ENCODE data around the gene L1CAM. TPM values are rescaled to one million over a fixed set of nuclear protein-coding genes. Genes with fewer than 3 reads are reported as not detected.

L1CAM gene
- total and polyA plus RNA-seq, 4 experiments from 2014 or later: 0.26 to 1.8 (median 0.80) TPM

DNA sequence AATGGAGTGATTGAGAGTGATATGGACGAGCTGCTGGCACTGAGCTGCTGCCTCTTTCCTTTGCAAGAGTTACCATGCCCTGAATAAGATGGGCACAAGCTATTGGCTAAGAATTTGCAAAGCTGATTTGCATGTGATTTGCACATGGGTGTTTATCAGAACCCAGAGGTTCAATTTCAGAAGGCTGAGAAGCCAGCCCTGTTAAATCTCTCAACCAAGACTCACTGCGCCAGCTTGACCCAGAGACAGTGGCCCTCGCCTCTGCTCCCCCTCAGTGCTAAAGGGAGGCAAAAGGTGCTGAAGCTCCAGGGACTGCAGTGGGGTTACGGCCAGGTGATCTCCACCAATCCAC is 39.4 kb upstream of the L1CAM start:
- DNase-seq: peak in 4 of 5 donors; percentile 33 to 50 (median 42)
- Mint-ChIP-seq H3K36me3 (peaks cover 0 to 29% of the 10 kb centered on the region in 2 donors), H3K27me3 (no peaks in the 10 kb centered on the region), H3K4me3 (peak overlapping the region; percentile 86 to 96 (median 95)), H3K27ac (peak overlapping the region; percentile 89 to 99 (median 95)), H3K9me3 (no peaks in the 10 kb centered on the region), H3K4me1 (peaks cover 9 to 73% (median 47%) of the 10 kb centered on the region in 4 donors)
- Histone ChIP-seq H3K4me1 (ENCODE audit: insufficient read depth, low read length) (peaks cover 43% of the 10 kb centered on the region), H3K27ac (ENCODE audit: low read depth, low read length) (peak overlapping the region; percentile 98), H3K36me3 (ENCODE audit: insufficient read depth, low read length) (peaks cover 5% of the 10 kb centered on the region), H3K4me3 (ENCODE audit: low read length in 2 of 2) (peak overlapping the region; percentile 72 to 91), H3K9me3 (ENCODE audit: control insufficient read depth in 1 of 2, low read length in 2 of 2) (no peaks in the 10 kb centered on the region), H3K27me3 (ENCODE audit: insufficient read depth, low read length) (no peaks in the 10 kb centered on the region)
- ChIA-PET CTCF (ENCODE audit: partially characterized antibody) (interaction anchor here (1.0 to 14.9 kb wide), 11 partner anchors 9 to 163 kb away, joined by 3 to 290 read pairs (median 5); partner anchors contain the start of genes IDH3G, NAA10, RENBP and SSR4), POLR2A (ENCODE audit: partially characterized antibody) (interaction anchor here (0.5 to 20.6 kb wide), 20 partner anchors 16 to 984 kb away, joined by 3 to 447 read pairs (median 4); partner anchors contain the start of genes ATP6AP1, AVPR2, HCFC1 and IDH3G)
- intact Hi-C loops (cut with micrococcal nuclease): loop anchor here (1.0 kb wide), 1 partner anchor 9 kb away; no protein-coding TSS in a partner anchor

DNA sequence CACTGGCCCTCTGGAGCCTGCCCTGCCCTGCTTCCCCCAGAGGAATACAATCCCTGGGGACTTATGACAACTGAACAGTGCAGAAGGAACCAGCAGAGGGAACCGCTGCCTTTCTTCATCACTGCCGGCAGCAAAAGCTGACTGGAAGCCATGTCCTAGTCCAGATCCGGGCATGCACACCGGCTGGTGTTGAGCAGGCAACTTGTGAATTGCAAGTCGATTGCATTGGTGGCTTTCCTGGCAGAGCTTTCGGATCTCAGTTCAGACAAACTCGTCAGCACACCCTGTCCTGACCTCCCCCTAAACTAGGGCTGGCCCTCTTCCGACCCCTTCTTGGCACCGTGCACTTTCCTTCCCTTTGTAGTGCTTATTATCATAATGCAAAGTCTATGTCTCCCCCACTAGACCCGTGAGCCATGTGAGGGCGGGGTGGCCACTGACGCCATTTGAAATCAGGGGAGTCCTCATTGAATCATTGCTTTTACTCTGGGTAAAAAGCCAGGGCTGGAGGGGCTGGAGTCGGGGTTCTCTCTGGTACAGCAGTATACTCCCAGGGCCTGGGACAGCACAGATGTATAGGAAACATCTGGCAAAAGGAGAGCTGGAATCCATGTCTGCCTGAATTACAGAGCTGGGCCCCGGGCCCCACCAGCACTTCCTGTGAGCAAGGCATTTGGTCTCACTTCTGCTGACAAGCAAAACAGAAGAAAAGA is 38.3 kb upstream of the L1CAM start:
- Mint-ChIP-seq H3K9me3 (no peaks in the 10 kb centered on the region), H3K4me1 (peaks cover 10 to 78% (median 47%) of the 10 kb centered on the region in 4 donors), H3K4me3 (peak overlapping the region; percentile 86 to 96 (median 95)), H3K27me3 (no peaks in the 10 kb centered on the region), H3K36me3 (peaks cover 6 to 34% of the 10 kb centered on the region in 2 donors), H3K27ac (peak overlapping the region; percentile 89 to 99 (median 95))
- DNase-seq: peak in 4 of 5 donors; percentile 54 to 72 (median 58)
- ChIA-PET CTCF (ENCODE audit: partially characterized antibody) (interaction anchor here (0.7 to 14.9 kb wide), 11 partner anchors 10 to 130 kb away, joined by 3 to 290 read pairs (median 5); partner anchors contain the start of genes IDH3G, NAA10, RENBP and SSR4), POLR2A (ENCODE audit: partially characterized antibody) (interaction anchor here (0.8 to 20.6 kb wide), 9 partner anchors 15 to 488 kb away, joined by 3 to 447 read pairs (median 10); partner anchors contain the start of genes AVPR2, HCFC1, IDH3G and NAA10)
- H3K4me3 ChIP-seq (ENCODE audit: low read length in 2 of 2): peak overlapping the region; percentile 72 to 91
- no peaks in the 10 kb centered on the region for H3K27me3 ChIP-seq (ENCODE audit: insufficient read depth, low read length)
- H3K36me3 ChIP-seq (ENCODE audit: insufficient read depth, low read length): peaks cover 9% of the 10 kb centered on the region
- H3K9me3 ChIP-seq (ENCODE audit: control insufficient read depth in 1 of 2, low read length in 2 of 2): no peaks in the 10 kb centered on the region
- H3K27ac ChIP-seq (ENCODE audit: low read depth, low read length): peak overlapping the region; percentile 98
- intact Hi-C loops (cut with micrococcal nuclease): loop anchor here (1.0 kb wide), 1 partner anchor 23 kb away; no protein-coding TSS in a partner anchor
- peaks cover 38% of the 10 kb centered on the region for H3K4me1 ChIP-seq (ENCODE audit: insufficient read depth, low read length)

DNA sequence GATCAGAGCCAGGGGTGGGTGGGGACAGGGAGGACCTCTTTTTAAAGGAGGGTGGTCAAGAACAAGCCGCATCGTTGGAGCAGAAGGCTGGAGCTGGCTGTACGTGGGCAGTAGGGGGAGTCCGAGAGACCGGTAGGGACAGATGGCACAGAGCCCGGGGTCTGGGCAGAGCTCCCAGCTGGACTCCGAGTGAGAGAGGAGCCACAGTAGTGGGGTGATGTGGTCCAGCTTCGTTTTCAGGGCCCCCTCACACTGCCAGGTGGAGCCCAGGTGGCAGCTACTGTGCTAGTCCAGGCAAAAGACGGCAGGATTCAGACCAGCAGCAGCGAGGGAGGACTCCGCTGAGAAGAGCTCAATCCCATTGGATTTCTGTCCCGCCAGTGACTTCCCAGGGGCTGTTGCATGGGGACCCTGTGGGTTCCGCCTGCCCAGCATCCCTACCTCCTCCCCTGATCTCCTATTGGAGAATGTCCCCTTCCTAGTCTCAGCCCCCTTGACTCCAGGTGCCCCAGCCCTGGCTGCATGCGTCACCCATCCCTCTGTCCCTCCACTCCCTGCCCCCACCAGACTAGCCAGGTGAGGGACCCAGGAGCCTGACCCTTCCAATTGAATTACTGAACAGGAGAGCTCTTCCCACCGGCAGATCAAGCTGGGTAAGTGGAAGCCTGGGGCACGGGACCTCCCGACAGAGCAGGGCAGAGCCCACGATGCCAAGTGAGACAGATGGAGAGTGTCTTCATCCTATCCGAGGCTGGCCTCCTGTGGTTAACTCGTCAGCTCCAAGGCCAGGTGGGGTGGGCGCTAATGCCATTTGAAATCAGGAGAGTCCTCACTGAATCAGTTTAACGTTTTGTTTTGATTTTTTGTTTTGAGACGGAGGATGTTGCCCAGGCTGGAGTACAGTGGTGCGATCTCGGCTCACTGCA is 37.2 kb upstream of the L1CAM start:
- peak overlapping the region; percentile 86 to 96 (median 95) for H3K4me3 Mint-ChIP-seq
- intact Hi-C loops (cut with micrococcal nuclease): no loop called here
- no peaks in the 10 kb centered on the region for H3K27me3 ChIP-seq (ENCODE audit: insufficient read depth, low read length)
- H3K4me1 Mint-ChIP-seq: peaks cover 8 to 70% (median 38%) of the 10 kb centered on the region in 4 donors
- peaks cover 17% of the 10 kb centered on the region for H3K36me3 ChIP-seq (ENCODE audit: insufficient read depth, low read length)
- H3K27ac Mint-ChIP-seq: peak overlapping the region; percentile 62 to 99 (median 95)
- CTCF ChIA-PET (ENCODE audit: partially characterized antibody): interaction anchor here (0.7 to 14.9 kb wide), 9 partner anchors 11 to 109 kb away, joined by 3 to 290 read pairs (median 3); partner anchors contain the start of genes HCFC1, NAA10 and RENBP
- no peaks in the 10 kb centered on the region for H3K9me3 ChIP-seq (ENCODE audit: control insufficient read depth in 1 of 2, low read length in 2 of 2)
- H3K27me3 Mint-ChIP-seq: no peaks in the 10 kb centered on the region
- POLR2A ChIA-PET (ENCODE audit: partially characterized antibody): interaction anchor here (1.1 to 20.6 kb wide), 4 partner anchors 14 to 47 kb away, joined by 6 to 447 read pairs (median 199); partner anchors contain the start of genes AVPR2, HCFC1, NAA10 and RENBP
- peaks cover 32% of the 10 kb centered on the region for H3K4me1 ChIP-seq (ENCODE audit: insufficient read depth, low read length)
- DNase-seq: no peak
- peaks cover 9 to 33% of the 10 kb centered on the region in 2 donors for H3K36me3 Mint-ChIP-seq
- H3K9me3 Mint-ChIP-seq: no peaks in the 10 kb centered on the region
- peak overlapping the region; percentile 17 to 72 for H3K4me3 ChIP-seq (ENCODE audit: low read length in 2 of 2)
- peak overlapping the region; percentile 98 for H3K27ac ChIP-seq (ENCODE audit: low read depth, low read length)

DNA sequence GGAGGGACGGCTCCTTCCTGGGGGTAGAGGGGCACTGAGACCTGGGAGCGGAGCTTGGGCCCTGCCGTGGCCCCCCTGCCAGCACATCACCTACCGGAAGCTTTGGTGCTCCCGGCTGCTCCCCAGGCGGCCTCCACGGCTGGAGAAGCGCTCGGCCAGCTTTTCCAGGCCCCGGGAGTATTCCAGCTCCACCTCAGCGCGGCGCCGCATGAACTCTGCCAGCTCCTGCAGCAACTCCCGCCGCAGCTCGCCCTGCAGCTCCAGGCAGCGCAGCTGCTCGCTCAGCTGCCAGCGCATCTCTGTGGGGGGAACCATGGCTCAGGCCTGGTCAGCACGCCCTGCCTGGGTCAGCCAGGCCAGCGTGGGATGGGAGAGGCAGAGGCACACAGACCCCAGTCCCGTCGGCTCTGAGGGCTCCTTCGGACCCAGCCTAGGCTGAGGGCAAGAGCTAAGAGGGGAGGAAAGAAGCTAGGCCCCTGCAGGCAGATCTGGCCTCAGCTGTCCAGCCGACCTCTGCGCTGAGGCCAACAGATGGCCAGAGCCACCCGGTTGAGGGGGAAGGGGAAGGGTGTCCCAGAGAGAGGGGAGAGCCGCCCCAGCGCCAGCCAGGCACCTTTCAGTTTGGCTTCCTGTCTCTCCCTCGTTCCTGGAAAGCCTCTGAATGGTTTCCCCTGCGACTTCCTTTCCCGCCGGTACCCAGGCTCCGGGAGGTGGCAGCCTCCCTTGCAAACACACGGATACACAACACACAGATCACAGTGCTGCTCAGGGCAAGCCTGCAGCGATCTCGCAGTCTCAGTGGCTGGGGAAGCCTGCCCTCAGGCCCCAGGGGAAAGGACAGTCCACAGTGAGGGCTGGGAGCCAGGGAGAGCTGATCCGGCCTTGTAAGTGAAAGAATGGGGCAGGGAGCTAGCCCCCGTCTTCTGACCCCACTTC is 35.8 kb upstream of the L1CAM start:
- no peak for DNase-seq
- H3K4me1 Mint-ChIP-seq: peaks cover 8 to 58% (median 30%) of the 10 kb centered on the region in 4 donors
- peak overlapping the region; percentile 18 to 99 (median 64) for H3K27ac Mint-ChIP-seq
- peak overlapping the region; percentile 15 for H3K27ac ChIP-seq (ENCODE audit: low read depth, low read length)
- H3K4me1 ChIP-seq (ENCODE audit: insufficient read depth, low read length): peaks cover 32% of the 10 kb centered on the region
- H3K4me3 ChIP-seq (ENCODE audit: low read length in 2 of 2): no peak overlapping the region
- H3K9me3 ChIP-seq (ENCODE audit: control insufficient read depth in 1 of 2, low read length in 2 of 2): no peaks in the 10 kb centered on the region
- peak overlapping the region; percentile 86 to 96 (median 95) for H3K4me3 Mint-ChIP-seq
- intact Hi-C loops (cut with micrococcal nuclease): no loop called here
- H3K36me3 Mint-ChIP-seq: peaks cover 9 to 38% of the 10 kb centered on the region in 2 donors
- no peaks in the 10 kb centered on the region for H3K27me3 Mint-ChIP-seq
- H3K9me3 Mint-ChIP-seq: no peaks in the 10 kb centered on the region
- H3K36me3 ChIP-seq (ENCODE audit: insufficient read depth, low read length): peaks cover 21% of the 10 kb centered on the region
- no peaks in the 10 kb centered on the region for H3K27me3 ChIP-seq (ENCODE audit: insufficient read depth, low read length)
- POLR2A ChIA-PET (ENCODE audit: partially characterized antibody): interaction anchor here (1.1 to 20.6 kb wide), 4 partner anchors 13 to 48 kb away, joined by 6 to 447 read pairs (median 199); partner anchors contain the start of genes AVPR2, HCFC1, NAA10 and RENBP
- CTCF ChIA-PET (ENCODE audit: partially characterized antibody): interaction anchor here (1.2 to 14.9 kb wide), 5 partner anchors 13 to 64 kb away, joined by 3 to 290 read pairs (median 6); partner anchors contain the start of genes HCFC1, NAA10 and RENBP

DNA sequence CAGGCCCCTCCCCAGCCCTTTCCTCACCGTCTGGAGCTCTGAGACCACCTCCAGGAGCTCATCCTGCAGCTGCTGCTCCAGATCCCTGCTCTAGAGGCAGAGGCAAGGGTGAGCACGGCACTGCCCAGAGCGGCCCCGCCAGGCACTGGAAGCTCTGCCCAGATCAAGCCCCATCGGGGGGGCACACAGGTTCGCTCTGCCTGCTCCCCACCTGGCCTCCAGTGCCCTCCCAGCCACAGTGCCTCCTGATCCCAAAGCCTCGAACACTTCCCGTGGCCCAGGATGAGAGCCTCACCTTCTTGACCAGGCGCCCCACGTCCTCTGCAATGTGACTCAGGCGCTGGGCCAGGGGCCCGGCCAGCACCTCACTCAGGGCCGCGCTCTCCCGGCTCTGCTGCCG is 35.1 kb upstream of the L1CAM start:
- ChIA-PET POLR2A (ENCODE audit: partially characterized antibody) (interaction anchor here (1.8 to 20.6 kb wide), 3 partner anchors 12 to 47 kb away, joined by 5 to 447 read pairs (median 222); partner anchors contain the start of genes AVPR2, NAA10 and RENBP), CTCF (ENCODE audit: partially characterized antibody) (interaction anchor here (14.9 kb wide), 1 partner anchor 25 kb away, joined by 290 read pairs; the partner anchor contains the start of gene RENBP)
- Histone ChIP-seq H3K9me3 (ENCODE audit: control insufficient read depth in 1 of 2, low read length in 2 of 2) (no peaks in the 10 kb centered on the region), H3K4me1 (ENCODE audit: insufficient read depth, low read length) (peaks cover 32% of the 10 kb centered on the region), H3K4me3 (ENCODE audit: low read length in 2 of 2) (no peak overlapping the region), H3K27ac (ENCODE audit: low read depth, low read length) (no peak overlapping the region), H3K36me3 (ENCODE audit: insufficient read depth, low read length) (peaks cover 21% of the 10 kb centered on the region), H3K27me3 (ENCODE audit: insufficient read depth, low read length) (no peaks in the 10 kb centered on the region)
- intact Hi-C loops (cut with micrococcal nuclease): no loop called here
- Mint-ChIP-seq H3K36me3 (peaks cover 14 to 40% of the 10 kb centered on the region in 2 donors), H3K4me3 (no peak overlapping the region), H3K9me3 (no peaks in the 10 kb centered on the region), H3K27ac (no peak overlapping the region), H3K4me1 (peaks cover 9 to 52% (median 29%) of the 10 kb centered on the region in 4 donors), H3K27me3 (no peaks in the 10 kb centered on the region)
- DNase-seq: no peak

All from CD4-positive, alpha-beta memory T cell (primary cell).